Esophagus mucosa (tissue), 1 donor: ENCODE data around the gene FAM151A. TPM values are rescaled to one million over a fixed set of nuclear protein-coding genes. Genes with fewer than 3 reads are reported as not detected.

ENCODE experiments used
- ATAC-seq: fragments of 200-7000 bp; cut with Tn5 transposase; one replicate; pipeline ENCODE4 v1.9.1; 2020
- total RNA-seq: library from RNA; stranded (reverse); gene quantifications from one replicate; pipeline ENCODE4 v1.2.4, GENCODE V29; 2023
- donor health status: DM: yes; HTN: yes; CAD: no.

FAM151A gene
- total RNA-seq = not detected

DNA sequence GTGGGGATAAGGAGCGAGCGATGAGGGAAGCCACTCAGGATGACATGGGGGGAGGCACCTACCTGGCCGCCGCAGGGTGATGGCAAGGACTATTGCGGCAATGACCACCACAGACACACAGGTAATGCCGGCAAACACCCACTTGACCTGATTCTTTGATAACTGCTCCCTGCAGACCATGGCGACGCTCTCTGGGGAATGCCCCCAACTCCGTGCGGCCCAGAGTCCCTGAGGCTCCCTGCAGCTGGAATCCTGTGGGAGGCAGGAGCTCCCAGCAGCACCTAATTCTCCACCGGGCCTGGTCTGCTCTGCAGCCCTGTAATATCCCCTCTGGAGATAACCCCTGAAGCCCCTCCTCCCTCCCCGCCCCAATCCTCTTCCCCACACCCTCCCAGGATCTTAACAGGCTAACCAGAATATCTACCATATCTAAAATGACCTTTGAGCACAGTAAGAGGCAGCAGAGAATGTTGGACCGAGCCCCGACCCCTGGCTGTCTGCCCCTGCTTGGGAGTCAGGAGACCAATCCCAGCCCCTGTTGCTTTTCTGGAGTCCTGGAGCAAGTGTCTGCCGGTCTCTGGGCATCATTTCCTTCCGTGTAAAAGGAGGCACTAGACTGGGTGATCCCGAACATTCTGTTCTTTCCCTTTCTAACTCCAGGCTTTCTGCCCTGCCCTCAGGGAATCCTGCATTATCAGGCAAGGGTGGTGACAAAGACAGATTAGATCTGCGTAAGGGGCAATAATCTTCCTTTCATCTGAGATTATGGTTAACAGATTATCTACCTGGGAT lies at the start of gene FAM151A:
FAM151A (minus strand) TSS at position 310 of the 792 bp plus-strand sequence; CDS start at position 180, 130 bp downstream.
- ATAC-seq = no peak

DNA sequence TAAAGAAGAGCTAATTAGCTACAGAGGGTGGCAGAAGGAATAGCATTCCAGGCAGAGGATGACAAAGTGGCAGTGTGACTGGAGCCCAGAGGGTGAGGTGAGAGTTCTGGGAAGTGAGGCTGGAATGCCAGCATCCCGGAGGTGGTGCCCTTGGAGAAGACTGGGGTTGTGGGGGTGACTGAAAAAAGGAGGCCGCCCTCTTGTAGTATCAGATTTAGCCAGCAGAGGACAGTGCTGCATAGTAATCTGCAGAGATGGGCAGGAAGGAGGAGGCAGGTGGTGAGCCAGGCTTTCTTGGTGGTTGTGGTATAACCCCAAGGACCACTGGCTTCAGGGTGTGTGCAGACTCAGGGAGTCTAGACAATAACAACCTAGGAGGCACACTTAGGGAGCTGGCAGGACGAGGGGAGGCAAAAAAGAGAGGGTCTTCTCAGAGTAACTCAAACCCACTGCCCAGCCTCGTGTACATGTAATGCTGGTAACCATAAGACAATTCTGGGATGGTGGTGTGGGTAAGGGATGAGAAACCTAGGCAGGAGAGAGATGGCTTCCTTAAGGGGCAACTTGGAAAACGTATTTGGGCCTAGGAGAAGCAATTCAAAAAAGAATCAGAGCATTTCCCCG lies 48.8 kb upstream of the FAM151A start:
- peak; percentile 87 for ATAC-seq

DNA sequence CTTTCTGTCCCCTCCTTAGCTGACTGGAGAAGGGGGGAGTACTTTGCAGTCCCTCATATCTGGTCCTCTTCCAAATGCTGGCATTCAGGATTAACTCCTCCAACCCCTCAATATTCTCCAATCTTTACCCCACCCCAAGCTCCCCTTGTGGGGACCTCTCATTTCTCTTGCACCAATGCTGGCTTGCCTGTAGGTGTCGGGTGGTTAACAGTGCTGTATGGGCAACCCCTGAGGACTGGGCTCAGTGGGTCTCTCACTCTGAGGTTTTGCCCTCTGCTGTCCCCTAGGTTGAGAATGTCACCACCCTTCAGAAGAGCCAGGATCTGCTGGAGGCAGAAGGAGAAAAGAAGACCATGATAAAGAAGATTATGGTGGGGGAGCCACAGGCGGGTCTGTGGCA lies 45.2 kb upstream of the FAM151A start:
- no peak for ATAC-seq

DNA sequence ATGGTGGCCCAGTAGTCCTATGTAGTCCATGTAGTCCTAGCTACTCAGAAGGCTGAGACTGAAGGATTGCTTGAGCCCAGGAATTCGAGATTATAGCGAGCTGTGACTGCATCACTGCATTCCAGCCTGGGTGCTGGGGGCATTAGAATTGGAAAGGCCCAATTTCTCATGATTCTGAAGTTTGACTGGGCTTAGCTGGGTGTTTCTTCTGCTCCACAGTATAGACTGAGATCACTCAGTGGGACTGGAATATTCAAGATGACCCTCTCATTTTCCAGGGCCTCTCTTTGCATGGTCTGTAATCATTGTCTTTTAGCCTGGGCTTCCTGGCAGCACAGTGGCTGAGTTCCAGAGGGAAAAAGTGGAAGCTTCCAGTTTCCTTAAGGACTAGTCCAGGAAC lies 44.5 kb upstream of the FAM151A start:
- ATAC-seq = no peak

DNA sequence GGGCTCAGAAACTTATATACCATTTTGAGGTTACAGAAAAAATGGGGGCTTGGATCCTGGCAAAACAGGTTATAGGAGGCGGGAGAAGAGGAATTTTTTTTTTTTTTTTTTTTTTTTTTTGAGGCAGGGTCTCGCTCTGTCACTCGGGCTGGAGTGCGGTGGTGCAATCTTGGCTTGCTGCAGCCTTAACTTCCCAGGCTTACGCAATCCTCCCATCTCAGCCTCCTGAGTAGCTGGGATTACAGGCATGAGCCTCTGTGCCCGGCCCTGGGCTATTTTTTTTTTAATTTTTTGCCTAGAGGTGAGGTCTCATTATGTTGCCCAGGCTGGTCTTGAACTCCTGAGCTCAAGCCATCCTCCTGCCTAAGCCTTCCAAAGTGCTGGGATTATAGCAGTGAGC lies 43.0 kb upstream of the FAM151A start:
- no peak for ATAC-seq

DNA sequence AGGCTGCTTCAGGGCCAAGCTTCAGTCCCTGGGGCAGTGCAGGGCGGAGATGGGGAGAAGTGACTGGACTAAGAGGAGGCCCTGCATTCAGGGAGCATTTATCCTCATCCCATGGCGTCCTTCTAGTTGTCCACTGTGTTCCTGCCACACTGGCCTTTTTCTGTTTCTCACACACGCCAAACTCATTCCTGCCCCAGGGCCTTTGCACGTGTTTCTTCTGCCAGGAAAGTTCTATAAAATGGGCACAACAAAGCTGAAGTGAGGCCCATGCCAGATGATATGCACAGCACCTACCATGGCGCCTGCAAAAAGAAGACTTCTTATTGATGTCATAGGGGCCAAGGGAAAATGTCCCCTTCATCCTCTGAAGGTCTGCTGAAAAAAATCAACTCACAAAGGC lies 42.5 kb upstream of the FAM151A start:
- no peak for ATAC-seq

DNA sequence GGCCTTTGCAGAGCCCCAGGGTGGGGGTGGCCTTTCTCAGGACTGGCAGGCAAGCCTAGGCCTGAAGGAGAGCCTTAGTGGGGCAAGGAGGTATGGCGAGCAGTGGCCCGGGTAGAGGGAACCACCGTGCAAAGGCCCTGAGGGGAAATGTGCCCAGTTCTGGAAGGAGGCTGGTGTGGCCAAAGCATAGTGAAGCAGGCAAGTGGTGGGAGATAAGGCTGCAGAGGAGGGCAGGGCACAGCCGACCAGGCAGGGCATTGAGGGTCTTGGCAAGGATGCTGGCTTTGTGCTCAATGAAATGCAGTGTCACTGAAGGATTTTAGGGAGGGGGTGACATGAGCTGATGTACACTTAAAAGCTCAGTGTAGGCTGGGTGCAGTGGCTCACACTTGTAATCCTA lies 41.0 kb upstream of the FAM151A start:
- ATAC-seq = no peak

DNA sequence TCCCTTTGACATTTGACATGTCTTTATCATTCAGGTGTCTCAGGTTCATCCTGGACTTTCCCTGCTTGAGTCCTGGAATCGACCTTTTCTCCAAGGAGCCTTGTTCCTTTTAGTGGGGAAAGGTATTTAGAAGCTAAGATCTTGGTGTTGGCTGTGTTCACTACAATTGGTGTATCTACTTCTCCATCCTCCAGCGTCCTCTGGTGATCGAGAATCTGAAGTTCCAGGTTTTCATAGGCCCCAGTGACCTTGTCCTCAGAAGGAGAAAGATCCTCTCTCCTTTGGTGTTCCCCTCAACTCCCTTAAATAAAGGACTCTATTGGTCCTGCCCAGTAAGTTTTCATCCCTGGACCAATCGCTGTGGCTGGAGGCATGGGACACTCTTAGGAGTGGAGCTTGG lies 40.4 kb upstream of the FAM151A start:
- no peak for ATAC-seq

DNA sequence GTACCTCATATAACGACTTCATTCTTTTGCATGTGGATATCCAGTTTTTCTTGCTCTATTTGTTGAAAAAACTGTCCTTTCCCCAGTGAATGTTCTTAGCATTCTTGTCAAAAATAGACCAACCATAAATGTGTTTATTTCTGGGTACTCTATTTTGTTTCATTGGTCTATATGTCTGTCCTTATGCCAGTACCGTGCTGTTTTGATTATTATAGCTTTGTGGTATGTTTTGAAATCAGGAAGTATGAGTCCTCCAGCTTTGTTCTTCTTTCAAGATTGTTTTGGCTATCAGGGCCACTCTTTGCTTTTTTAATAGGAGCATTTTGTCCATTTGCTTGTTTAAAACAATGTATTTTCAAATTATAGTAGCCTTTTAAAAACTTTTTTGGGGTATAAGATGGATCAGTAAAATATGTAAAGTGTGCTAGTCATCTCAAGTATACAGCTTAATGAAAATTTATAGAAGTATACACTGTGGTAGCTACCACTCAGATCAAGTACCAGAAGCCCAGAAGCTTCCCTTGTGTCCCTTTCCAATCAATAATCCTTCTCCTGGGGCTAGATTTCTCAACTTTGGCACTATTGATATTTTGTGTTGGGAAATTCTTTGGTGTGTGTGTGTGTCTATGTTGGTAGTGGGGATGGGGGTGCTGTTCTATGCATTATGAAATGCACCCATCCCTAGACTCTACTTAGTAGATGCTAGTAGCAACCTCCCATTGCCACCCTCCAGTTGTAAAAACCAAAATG lies 35.0 kb upstream of the FAM151A start:
- no peak for ATAC-seq

DNA sequence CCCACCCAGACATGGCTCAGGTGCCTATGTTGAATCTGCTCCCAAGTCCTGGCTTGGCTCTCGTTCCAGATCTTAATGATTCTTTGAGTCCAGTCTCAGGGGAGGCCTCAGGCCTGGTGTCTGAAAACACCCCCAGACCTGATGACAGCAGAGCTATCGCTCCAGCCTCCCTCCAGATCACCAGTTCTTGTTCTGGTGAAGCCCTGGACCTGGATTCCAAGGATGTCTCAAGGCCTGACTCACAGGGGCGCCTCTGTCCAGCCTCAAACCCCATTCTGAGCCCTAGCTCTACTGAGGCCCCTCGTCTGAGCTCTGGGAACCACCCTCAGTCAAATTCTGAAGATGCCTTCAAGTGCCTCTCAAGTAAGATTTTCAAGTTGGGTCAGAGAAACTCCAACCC lies 29.7 kb upstream of the FAM151A start:
- ATAC-seq = no peak

DNA sequence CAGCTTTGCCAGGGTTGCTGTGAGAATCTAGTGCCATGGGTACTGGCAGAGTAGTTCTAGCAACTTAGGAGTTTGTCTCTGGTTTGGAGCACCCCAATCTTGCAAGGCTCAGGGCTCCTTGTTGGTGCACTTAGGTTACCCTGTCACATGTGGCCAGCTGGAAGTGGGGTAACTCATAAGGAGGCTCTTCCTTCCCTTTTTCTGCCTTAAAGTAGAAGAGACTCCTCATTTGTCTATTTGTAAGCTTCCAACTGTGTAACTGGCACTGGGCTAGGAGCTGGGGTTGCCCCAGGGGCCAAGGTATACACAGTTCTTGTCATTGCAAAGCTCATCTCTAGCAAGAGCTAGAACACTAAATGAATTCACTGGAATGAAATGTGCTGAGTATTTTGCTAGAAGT lies 28.8 kb upstream of the FAM151A start:
- no peak for ATAC-seq

DNA sequence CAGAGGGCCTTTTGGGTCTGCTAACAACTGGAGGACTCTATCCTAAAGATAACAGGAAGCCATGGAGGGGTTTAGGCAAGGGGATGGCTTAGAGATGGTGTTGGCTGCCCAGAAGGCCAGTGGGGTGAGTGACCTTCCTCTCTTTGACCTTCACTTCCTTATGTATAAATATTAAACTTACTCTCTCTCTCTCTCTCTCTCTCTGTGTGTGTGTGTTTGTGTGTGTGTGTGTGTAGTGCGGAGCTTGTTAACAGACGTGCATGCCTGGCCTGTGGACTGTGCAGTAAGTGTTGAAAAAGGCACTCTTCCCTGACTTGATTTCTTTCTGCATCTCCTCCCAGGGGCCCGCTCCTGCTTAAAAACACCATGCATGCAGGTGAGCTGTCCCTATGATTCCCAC lies 28.3 kb upstream of the FAM151A start:
- ATAC-seq = no peak

DNA sequence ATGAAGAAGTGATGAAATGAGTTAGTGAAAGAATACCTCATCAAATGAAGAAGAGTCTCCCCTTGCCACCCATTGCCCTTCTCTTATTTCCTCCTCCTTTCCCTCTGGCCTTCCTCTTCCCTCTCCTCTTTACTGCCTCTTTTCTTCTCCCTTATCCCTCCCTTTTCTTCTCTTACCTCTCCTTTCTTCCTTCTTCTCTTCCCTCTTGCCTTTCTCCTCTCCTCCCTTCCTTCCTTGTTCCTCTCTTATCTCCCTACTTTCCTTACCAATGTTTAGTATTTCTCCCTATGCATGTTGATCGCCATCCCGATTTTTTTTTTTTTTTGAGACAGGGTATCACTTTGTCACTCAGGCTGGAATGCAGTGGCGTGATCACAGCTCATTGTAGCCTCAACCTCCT lies 27.1 kb upstream of the FAM151A start:
- no peak for ATAC-seq

DNA sequence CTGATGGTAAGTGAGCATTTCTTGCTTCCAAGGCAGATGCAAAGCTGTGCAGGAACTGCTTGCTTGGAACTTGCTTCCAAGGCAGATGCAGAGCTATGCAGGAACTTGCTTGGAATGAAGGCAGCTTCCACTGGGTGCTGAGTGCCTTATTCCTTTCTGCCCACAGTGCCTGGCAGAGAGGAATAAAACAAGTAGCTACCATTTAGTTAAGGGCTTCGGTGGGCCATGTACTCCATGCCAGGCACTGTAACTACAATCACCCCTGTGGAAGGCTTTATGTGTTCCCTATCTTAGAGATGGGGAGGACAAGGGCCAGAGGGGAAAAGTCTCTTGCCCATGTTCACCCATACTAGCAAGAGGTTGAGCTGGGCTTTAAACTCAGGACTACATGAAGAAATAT lies 26.6 kb upstream of the FAM151A start:
- ATAC-seq = no peak

DNA sequence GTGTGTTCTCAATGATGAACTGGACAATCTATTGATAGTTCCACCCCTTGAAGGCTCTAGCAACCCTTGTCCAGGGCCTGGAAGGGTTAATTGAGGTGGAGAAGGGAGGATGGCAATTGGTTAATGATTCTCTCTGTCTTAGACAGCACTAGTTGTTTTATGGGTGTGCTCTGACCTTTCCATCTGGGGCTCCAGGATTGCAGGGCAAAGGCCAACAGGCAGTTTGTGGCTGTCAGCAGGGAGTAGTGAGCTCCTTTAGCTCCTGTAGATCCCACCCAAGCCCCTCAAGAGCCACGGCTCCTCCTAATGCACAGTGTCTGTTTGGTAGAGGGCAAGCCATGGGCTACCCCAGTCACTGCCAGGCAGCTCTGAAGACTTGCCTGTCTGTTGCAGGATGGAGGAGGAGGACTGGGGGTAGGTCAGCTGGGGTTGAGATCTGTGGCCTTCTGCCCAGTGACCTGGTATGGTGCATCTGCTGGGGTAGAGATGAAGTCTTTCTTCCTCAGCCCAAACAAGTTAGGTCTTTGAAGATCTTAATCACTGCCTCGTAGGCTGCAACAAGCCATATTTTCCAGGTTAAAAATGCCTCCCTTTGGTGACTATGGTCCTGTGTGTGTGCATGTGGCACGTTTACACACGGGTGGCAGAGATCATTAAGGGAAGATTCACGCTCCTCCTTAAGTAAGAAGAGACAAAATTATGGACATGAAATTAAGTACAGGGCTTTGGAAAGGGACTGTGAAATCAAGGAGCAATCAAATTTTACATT lies 26.0 kb upstream of the FAM151A start:
- ATAC-seq = no peak

DNA sequence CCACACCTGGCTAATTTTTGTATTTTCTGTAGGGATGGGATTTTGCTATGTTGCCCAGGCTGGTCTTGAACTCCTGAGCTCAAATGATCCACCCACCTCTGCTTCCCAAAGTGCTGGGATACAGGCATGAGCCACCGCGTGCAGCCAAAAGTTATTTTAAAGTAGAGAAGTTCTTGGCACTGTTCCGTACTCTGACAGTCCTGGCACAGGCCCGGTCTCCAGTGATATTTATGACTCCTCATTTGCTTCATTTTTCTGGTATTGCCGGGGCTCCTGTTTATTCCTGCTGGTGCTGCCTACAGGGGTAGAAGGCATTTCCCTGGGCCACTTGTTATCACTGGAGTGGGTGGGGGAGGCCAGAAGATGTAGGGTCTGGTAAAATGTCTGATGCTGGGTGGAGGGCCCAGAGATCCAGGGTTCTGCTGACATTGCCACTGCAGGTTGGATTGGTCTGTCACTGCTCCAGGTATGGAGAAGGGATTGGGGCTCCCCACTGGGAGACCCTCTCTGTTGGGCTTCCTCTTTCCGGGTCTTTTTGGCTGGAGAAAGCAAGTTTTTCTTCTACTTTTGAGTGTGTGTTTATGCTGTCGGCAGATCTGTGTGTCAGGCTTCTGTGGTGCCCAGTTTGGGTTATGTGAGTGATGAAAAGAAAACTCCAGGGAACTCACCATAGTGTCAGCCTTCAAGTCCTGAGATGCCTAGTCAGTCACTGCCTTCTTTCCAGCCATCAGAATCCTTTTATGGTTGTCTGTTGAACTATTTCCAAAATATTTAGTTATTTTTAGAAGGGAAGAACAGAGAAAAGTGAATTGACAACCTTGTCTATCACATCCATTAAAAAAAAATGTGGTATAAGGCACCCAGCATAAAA lies 22.7 kb upstream of the FAM151A start:
- no peak for ATAC-seq

DNA sequence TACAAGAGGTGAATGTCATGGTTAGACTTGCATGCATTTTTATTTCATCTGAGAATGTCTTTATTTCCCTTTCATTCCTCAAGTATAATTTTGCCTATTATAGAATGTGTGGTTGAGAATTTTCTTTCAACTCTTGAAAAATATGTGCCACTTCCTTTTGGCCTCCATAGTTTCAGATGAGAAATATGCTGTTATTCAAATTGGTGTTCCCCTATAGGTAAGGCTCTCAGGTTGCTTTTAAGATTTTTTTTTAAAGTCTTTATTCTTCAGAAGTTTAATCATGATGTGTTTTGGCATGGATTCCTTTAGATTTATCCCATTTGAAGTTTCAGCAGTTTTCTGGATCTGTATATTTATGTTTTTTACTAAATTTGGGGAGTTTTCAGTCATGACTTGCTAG lies 20.4 kb upstream of the FAM151A start:
- ATAC-seq = no peak

DNA sequence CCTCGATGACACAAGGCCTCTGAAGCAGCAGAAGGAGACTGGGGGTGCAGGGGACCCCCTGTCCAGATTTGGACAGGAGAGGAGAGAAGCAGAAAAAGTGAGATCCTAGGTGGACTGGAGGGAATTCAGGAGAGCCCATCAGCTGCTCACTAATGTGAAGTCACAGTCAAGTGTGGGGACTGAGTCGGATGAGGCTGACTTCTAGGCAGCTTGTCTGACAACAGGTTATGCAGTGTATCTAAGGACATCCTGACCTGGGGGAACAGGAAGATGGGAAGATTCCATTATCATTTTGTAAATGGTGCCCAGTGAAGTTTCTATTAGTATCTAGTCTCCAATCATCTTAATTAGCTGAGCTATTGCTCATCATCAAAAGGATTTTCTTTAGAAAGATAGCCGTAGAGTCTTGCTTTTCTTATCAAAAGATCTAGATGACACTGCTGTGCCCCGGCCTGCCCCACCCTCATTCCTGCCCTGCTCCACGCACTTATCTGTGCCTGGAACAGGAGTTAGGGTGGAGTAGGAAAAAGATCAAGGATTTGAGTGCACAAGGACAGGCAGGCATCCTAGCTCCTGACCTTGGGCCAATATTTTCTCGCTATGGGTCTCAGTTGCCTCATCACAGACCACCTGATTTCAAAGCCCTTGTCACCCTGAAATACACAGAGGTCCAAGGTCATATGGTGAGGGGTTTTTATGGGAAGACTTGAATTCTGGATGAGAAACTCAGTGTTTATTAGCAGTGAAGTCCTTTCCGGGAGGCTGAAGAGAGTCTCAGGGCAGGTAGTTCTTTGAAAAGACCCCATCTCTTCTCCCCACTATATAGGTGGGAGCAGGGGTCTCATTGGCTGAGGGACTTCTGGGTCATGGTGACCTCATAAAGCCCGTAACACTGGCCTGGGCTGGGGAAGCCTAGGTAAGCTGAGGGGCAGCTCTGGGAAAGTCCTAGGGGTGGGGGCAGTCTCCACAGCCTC lies 17.8 kb upstream of the FAM151A start, which contains the start of gene MROH7:
MROH7 (plus strand) TSS at position 924 of the 974 bp plus-strand sequence. CDS start 11,141 bp downstream, outside the sequence.
- no peak for ATAC-seq

DNA sequence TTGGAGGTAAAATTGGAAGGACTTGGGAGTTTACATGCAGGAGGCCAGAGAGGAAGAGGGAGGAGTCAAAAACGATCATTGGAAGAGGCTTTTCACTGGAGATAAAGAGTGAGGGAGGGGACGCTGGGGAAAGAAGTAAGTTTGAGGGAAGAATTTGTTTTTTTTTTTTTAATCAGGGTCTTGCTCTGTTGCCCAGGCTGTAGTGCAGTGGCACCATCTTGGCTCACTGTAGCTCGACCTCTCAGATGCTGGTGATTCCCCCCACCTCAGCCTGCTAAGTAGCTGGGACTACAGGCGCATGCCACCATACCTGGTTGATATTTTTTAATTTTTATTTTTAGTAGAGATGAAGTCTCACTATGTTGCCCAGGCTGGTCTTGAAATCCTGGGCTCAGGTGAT lies 17.0 kb upstream of the FAM151A start:
- ATAC-seq = no peak
